Testis (tissue), 3 donors: Measurements from ENCODE around the gene ERBB3. TPM values are rescaled to one million over a fixed set of nuclear protein-coding genes. Genes with fewer than 3 reads are reported as not detected.

Experiments
- DNase-seq: peaks from one replicate; pipeline ENCODE4 v3.0.0-alpha.2; 2019
- H3K27ac ChIP-seq, 2 donors: fragments of 200-600 bp; sonication (generic); one replicate each; pipeline ENCODE4 v1.5.1; 2019
- H3K27me3 ChIP-seq: fragments of 200-600 bp; sonication (generic); one replicate; pipeline ENCODE4 v1.5.1; 2019
- H3K36me3 ChIP-seq: fragments of 200-600 bp; sonication (generic); one replicate; pipeline ENCODE4 v1.5.1; 2017; ENCODE audit warnings: low read depth; ENCODE audit errors: missing control alignments
- H3K4me1 ChIP-seq: fragments of 200-600 bp; sonication (generic); one replicate; pipeline ENCODE4 v1.5.1; 2019
- H3K4me3 ChIP-seq, 2 donors: fragments of 200-600 bp; sonication (generic); one replicate each; pipeline ENCODE4 v1.5.1; 2017 to 2019
- H3K9me3 ChIP-seq: fragments of 200-600 bp; sonication (generic); one replicate; pipeline ENCODE4 v1.5.1; 2017
- CTCF ChIP-seq, 3 experiments: fragments of 450-650 bp in 2 of 3; fragments of 200-600 bp in 1 of 3; sonication (generic) in 1 of 3; IDR thresholded peaks; one replicate each; pipeline ENCODE4 v1.5.1; 2016 to 2019; ENCODE audit warnings: antibody characterized with exemption in 3 of 3, mild to moderate bottlenecking in 2 of 3, moderate library complexity in 1 of 3
- POLR2A ChIP-seq: fragments of 450-650 bp; IDR thresholded peaks from one replicate; pipeline ENCODE4 v1.6.1; 2017; ENCODE audit warnings: antibody characterized with exemption, mild to moderate bottlenecking, moderate library complexity
- WGBS, 2 donors: methylation state at CpG; one replicate each; pipeline ENCODE4 v1.1.5; 2018; 5-methylcytosine and 5-hydroxymethylcytosine counted together
- intact Hi-C: fragments of 100-400 bp; cut with DNase I; formaldehyde crosslinking; loops from one replicate; pipeline ENCODE4 v1.15.1; 2023; ENCODE audit warnings: low total_unique reads
- polyA plus RNA-seq: library from polyadenylated mRNA; stranded (reverse); fragments of 350-450 nt; fragmentation: Illumina TruSeq; extraction: RNeasy Lipid Tissue Mini Kit (QIAGEN cat#74804); gene quantifications from one replicate; pipeline ENCODE4 v1.2.3, GENCODE V29; 2014; ENCODE audit warnings: low read depth, low replicate concordance; ENCODE audit not compliant: insufficient read depth
- total RNA-seq, 2 donors: library from RNA; depleted of rRNA; stranded (reverse); fragments of >200 nt; gene quantifications; one replicate each; pipeline ENCODE4 v1.2.3, GENCODE V29; 2016

The ERBB3 gene
- total and polyA plus RNA-seq, 3 donors from 2014 or later = 3.3 to 9.8 (median 6.1) TPM

GRCh38 chr12:56103066-56103711 is 23.2 kb downstream of the ERBB3 start:
- no peak for DNase-seq
- Histone ChIP-seq H3K36me3 (no peaks in the 10 kb centered on the region), H3K4me1 (peaks cover 12% of the 10 kb centered on the region), H3K9me3 (no peaks in the 10 kb centered on the region), H3K27ac (peak overlapping the region in 1 of 2 donors; percentile 41), H3K4me3 (peak overlapping the region; percentile 84 to 92), H3K27me3 (no peaks in the 10 kb centered on the region)
- intact Hi-C loops = no loop called here
- TF ChIP-seq CTCF (IDR thresholded peaks at IDR 0.05) (no peak), POLR2A (no peak)
- WGBS, 2 donors = 41 to 47% methylated on average over 6 of the region's 6 CpGs

- intact Hi-C loops = no loop called here
- peak overlapping the region; percentile 41 to 88 for H3K27ac ChIP-seq
- no peaks in the 10 kb centered on the region for H3K27me3 ChIP-seq
- TF ChIP-seq POLR2A = no peak
- TF ChIP-seq CTCF (IDR thresholded peaks at IDR 0.05) = no peak
- no peaks in the 10 kb centered on the region for H3K9me3 ChIP-seq
- peaks cover 12% of the 10 kb centered on the region for H3K4me1 ChIP-seq
- DNase-seq = no peak
- no peaks in the 10 kb centered on the region for H3K36me3 ChIP-seq
- H3K4me3 ChIP-seq = peak overlapping the region; percentile 84 to 92
- WGBS, 2 donors = 0 to 1% methylated on average over 8 of the region's 8 CpGs
Observed at GRCh38 chr12:56103823-56104108, 23.8 kb downstream of the ERBB3 start.

GRCh38 chr12:56104109-56104814 is 24.3 kb downstream of the ERBB3 start, which contains the start of gene PA2G4:
TSS of gene PA2G4 (plus strand) at chr12:56104559. CDS start at chr12:56104738, 179 bp downstream.
- Histone ChIP-seq H3K4me3 (peak within 1 kb of the TSS; percentile 84 to 92), H3K4me1 (peaks cover 12% of the 10 kb centered on the region), H3K9me3 (no peaks in the 10 kb centered on the region), H3K36me3 (no peaks in the 10 kb centered on the region), H3K27ac (peak within 1 kb of the TSS; percentile 41 to 88), H3K27me3 (no peaks in the 10 kb centered on the region)
- intact Hi-C loops = no loop called here
- TF ChIP-seq CTCF (IDR thresholded peaks at IDR 0.05) (no peak), POLR2A (peak; percentile 47)
- WGBS, 2 donors = 0% methylated on average over 32 to 60 of the region's 60 CpGs
- DNase-seq = peak; percentile 99

GRCh38 chr12:56104815-56105608 is 25.0 kb downstream of the ERBB3 start:
- intact Hi-C loops = no loop called here

More at GRCh38 chr12:56104815-56105608, 25.0 kb downstream of the ERBB3 start:
- no peak for DNase-seq
- 1% methylated on average over 36 to 40 of the region's 40 CpGs for WGBS, 2 donors
- H3K9me3 ChIP-seq = no peaks in the 10 kb centered on the region
- H3K4me1 ChIP-seq = peaks cover 12% of the 10 kb centered on the region
- H3K27ac ChIP-seq = peak overlapping the region; percentile 41 to 88
- TF ChIP-seq POLR2A (no peak), CTCF (IDR thresholded peaks at IDR 0.05) (no peak)
- no peaks in the 10 kb centered on the region for H3K27me3 ChIP-seq
- peak overlapping the region; percentile 84 to 92 for H3K4me3 ChIP-seq
- no peaks in the 10 kb centered on the region for H3K36me3 ChIP-seq
